ENCODE results near the gene NFKBIE.

DNA sequence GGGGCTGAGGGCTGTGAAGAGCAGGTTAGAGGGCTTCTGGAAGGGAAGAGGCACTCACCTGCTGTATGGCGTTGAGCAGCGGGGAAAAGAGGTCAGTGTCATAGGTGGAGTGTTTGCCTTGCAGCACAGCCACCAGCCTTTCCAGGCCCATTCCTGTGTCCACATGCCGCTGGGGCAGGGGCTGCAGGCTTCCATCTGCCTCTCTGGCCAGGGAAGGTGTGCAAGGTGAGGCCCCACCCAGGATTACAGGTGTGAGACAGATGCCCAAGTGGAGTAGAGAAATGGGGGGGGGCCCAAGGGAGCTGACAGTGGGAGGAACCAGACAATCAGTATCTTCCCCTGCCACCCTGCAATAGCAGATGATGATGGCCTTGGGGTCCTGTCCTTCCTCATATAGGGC, 44.9 kb upstream of the NFKBIE start:
- TF ChIP-seq, protein P1, sequence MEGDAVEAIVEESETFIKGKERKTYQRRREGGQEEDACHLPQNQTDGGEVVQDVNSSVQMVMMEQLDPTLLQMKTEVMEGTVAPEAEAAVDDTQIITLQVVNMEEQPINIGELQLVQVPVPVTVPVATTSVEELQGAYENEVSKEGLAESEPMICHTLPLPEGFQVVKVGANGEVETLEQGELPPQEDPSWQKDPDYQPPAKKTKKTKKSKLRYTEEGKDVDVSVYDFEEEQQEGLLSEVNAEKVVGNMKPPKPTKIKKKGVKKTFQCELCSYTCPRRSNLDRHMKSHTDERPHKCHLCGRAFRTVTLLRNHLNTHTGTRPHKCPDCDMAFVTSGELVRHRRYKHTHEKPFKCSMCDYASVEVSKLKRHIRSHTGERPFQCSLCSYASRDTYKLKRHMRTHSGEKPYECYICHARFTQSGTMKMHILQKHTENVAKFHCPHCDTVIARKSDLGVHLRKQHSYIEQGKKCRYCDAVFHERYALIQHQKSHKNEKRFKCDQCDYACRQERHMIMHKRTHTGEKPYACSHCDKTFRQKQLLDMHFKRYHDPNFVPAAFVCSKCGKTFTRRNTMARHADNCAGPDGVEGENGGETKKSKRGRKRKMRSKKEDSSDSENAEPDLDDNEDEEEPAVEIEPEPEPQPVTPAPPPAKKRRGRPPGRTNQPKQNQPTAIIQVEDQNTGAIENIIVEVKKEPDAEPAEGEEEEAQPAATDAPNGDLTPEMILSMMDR (IDR thresholded peaks at IDR 0.05): no peak
- no peak for TF ChIP-seq POLR2A (IDR thresholded peaks at IDR 0.05)
